Measurements from ENCODE around the gene BMAL1.

DNA sequence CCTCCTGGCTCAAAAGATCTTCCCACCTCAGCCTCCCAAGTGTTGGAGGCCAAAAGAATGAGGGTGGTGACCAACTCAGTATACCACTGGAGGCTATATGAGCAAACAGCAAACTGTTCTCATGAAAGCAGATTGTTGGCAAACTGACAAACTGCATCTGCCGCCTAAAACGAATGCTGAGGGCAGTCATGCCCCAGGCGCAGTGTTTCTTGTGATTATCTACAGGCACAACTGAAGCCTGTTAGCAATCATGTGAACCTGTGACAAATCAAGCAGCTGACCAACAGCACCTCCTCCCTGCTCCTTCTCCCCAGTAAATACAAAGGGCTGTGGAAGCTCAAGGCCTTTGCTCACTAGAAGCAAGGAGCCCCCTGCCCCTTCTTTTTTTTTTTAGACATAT, 137.6 kb downstream of the BMAL1 start:
- TF ChIP-seq CTCF (IDR thresholded peaks at IDR 0.05) (no peak), POLR2A (IDR thresholded peaks at IDR 0.05) (no peak)

Data from uterus (tissue), 2 donors.